ENCODE data around the gene SAMD5.

GRCh38 chr6:147551976-147552375 lies 43.5 kb downstream of the SAMD5 start:
- TF ChIP-seq RFX5 (IDR thresholded peaks at IDR 0.05) (no peak), ELK1 (IDR thresholded peaks at IDR 0.05; ENCODE audit: low read depth, low read length) (no peak), POLR2A (IDR thresholded peaks at IDR 0.05; ENCODE audit: low read length) (no peak), CTCF (IDR thresholded peaks at IDR 0.05) (no peak), MAFK (IDR thresholded peaks at IDR 0.05; ENCODE audit: partially characterized antibody) (no peak), SREBF2 (IDR thresholded peaks at IDR 0.05) (no peak), ZFP36 (IDR thresholded peaks at IDR 0.05; ENCODE audit: borderline replicate concordance, partially characterized antibody) (no peak), EP300 (IDR thresholded peaks at IDR 0.05) (no peak), CBX2 (IDR thresholded peaks at IDR 0.05; ENCODE audit: borderline replicate concordance, low read depth) (no peak), EHMT2 (IDR thresholded peaks at IDR 0.05; ENCODE audit: low read depth) (no peak), CHD4 (IDR thresholded peaks at IDR 0.05; ENCODE audit: borderline replicate concordance) (no peak)
- TF ChIP-seq, protein P1, sequence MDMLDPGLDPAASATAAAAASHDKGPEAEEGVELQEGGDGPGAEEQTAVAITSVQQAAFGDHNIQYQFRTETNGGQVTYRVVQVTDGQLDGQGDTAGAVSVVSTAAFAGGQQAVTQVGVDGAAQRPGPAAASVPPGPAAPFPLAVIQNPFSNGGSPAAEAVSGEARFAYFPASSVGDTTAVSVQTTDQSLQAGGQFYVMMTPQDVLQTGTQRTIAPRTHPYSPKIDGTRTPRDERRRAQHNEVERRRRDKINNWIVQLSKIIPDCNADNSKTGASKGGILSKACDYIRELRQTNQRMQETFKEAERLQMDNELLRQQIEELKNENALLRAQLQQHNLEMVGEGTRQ (IDR thresholded peaks at IDR 0.05): no peak
